Cardiac fibroblast (primary cell): ENCODE data around the gene AKAP9.

Experiments
- DNase-seq, 2 donors: peaks; one replicate each; pipeline versions ENCODE4 v3.0.0 to v3.0.0-alpha.2; 2010; ENCODE audit warnings: low read depth in 2 of 2
- H3K4me3 ChIP-seq, 2 donors: replicated peaks in 1 of 2; 1 replicate in 1 of 2; 2 replicates in 1 of 2; pipeline ENCODE4 v1.5.1; 2011; ENCODE audit warnings: low read depth in 2 of 2, low read length in 2 of 2, mild to moderate bottlenecking in 2 of 2, moderate library complexity in 1 of 2
- TF ChIP-seq, protein P1 (sequence below): IDR thresholded peaks from one replicate; pipeline ENCODE4 v1.5.1; 2011; ENCODE audit warnings: low read depth, mild to moderate bottlenecking, low read length, inconsistent platforms

The AKAP9 gene

DNA sequence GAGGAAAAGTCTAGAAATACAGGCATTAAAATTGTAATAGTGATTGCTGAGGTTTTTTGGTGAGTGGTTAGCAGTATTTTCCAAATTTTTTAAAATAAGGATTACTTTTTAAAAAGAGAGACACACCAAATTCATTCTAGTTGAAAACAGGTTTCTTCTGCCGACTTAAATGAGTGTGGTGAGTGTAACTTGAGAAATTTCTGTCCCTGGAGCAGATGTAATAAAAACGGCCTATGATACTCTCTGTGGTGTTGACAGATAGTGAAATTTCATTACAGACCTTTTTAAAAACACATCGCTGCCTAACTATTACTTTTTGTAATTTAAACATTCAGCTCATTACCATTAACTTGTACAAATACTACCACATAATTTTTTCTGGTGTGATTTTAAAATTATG is 103.5 kb downstream of the AKAP9 start:
- no peak for DNase-seq
- TF ChIP-seq, protein P1, sequence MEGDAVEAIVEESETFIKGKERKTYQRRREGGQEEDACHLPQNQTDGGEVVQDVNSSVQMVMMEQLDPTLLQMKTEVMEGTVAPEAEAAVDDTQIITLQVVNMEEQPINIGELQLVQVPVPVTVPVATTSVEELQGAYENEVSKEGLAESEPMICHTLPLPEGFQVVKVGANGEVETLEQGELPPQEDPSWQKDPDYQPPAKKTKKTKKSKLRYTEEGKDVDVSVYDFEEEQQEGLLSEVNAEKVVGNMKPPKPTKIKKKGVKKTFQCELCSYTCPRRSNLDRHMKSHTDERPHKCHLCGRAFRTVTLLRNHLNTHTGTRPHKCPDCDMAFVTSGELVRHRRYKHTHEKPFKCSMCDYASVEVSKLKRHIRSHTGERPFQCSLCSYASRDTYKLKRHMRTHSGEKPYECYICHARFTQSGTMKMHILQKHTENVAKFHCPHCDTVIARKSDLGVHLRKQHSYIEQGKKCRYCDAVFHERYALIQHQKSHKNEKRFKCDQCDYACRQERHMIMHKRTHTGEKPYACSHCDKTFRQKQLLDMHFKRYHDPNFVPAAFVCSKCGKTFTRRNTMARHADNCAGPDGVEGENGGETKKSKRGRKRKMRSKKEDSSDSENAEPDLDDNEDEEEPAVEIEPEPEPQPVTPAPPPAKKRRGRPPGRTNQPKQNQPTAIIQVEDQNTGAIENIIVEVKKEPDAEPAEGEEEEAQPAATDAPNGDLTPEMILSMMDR: no peak
- H3K4me3 ChIP-seq: no peak overlapping the region

DNA sequence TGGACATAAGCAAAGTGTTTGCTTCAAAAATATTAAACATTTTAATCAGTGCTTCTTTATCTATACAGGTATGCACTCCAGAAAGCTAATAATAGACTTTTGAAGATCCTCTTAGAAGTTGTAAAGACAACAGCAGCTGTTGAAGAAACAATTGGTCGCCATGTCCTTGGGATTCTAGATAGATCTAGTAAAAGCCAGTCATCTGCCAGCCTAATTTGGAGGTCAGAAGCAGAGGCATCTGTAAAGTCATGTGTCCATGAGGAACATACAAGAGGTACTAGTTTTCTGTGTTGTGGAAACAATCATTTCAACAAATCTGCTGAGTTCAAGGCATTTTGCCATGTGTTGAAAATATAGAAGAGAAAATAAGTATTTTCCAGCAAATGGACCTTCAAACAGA is 104.3 kb downstream of the AKAP9 start:
- TF ChIP-seq, protein P1: no peak
- DNase-seq: no peak

DNA sequence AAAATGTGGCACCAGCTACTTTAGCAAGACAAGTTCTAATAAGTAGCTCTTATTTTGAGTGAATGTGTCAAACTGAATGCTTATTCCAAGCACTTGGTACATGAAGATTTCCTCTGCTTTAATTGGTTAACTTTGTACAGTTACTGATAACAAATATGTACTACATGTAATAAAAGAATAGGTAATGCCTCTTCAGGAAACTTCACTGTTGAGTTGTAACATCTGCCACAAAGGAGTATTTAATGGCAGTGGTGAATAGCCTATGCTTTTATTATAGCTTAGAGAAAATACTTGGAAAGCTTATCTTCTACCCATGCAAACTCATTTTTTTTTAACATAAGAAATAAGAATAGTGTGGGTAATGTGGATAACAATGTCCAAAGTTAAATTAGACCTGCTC is 111.0 kb downstream of the AKAP9 start:
- no peak overlapping the region for H3K4me3 ChIP-seq
- no peak for DNase-seq
- TF ChIP-seq, protein P1: no peak

More for the DNA sequence above, 104.3 kb downstream of the AKAP9 start:
- H3K4me3 ChIP-seq: no peak overlapping the region

DNA sequence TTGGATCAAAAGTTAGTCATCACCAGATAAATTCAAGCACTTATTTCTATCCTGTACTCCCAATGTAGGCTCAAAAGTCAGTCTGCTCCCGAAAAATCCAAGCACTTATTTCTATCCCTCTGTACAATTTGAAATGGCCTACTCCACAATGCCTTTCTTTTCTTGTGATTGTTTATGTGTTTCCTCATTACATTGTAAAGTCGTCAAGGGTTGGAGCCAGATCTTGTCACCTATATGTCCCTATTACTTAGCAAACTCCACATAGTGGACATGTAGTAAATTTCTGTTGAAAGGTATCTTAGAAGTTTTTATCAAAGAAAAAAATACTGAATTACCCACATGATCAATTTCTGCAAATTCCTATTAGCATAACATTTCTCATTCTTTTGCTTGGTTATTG is 111.5 kb downstream of the AKAP9 start:
- TF ChIP-seq, protein P1: no peak
- H3K4me3 ChIP-seq: no peak overlapping the region
- DNase-seq: no peak

DNA sequence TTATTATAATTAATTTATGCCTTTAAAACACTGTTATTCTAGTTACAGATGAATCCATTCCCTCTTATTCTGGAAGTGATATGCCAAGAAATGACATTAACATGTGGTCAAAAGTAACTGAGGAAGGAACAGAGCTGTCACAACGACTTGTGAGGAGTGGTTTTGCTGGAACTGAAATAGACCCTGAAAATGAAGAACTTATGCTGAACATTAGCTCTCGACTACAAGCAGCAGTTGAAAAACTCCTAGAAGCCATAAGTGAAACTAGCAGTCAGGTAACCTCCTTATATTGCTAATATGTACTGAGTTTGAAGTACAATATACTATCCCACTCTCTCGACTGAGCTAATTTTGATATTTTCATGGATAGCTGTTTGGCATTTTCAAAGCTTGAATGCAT is 112.0 kb downstream of the AKAP9 start:
- no peak overlapping the region for H3K4me3 ChIP-seq
- no peak for DNase-seq
- TF ChIP-seq, protein P1: no peak

DNA sequence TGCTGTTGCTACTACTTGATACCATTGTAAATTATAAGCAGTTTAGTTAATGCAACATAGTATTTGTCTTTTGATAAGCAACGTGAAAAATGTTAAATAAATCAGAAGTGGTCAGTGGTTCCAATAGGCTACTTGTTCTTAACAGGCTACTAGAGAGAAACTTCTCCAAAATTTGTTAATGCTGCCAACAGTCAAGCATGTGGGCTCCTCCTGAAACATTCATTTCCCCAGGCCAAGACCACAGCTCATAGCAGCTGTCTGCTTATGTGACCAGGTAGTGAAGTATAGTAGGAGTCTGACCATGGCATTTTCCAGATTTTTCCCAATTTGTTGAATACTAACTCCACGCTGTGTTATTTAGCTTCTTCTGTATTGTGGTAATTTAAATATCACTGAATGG is 112.7 kb downstream of the AKAP9 start:
- H3K4me3 ChIP-seq: no peak overlapping the region
- DNase-seq: no peak
- TF ChIP-seq, protein P1: no peak

DNA sequence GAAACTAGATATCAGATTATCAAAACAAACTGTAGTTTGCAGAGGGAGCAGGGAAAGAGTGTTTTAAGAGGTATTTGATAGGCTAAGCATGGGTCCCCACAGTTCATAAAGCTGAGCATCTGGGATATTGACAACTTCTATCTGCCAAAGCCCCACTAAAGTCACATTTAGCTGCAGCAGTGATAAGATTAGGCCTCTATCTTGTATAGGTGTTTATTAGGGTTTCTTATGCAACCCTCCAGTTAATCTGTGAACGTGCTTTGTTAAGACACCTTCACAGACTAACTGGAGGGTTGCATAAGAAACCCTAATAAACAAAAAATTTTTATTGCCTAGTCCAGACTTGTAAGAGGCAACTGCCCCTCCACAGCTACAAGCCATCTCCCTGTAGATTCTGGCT is 115.6 kb downstream of the AKAP9 start:
- H3K4me3 ChIP-seq: no peak overlapping the region
- TF ChIP-seq, protein P1: no peak
- DNase-seq: no peak
